Stimulated activated CD4-positive, alpha-beta T cell treated with anti-CD3 and anti-CD28 coated beads, Interleukin-1b, Interleukin-23, amount 100 ng/mL, for 48 hours (primary cell): ENCODE results near the gene TMEM272.

Source experiments
- DNase-seq: peaks from one replicate; pipeline ENCODE4 v3.0.0-alpha.2; 2020

Gene TMEM272

DNA sequence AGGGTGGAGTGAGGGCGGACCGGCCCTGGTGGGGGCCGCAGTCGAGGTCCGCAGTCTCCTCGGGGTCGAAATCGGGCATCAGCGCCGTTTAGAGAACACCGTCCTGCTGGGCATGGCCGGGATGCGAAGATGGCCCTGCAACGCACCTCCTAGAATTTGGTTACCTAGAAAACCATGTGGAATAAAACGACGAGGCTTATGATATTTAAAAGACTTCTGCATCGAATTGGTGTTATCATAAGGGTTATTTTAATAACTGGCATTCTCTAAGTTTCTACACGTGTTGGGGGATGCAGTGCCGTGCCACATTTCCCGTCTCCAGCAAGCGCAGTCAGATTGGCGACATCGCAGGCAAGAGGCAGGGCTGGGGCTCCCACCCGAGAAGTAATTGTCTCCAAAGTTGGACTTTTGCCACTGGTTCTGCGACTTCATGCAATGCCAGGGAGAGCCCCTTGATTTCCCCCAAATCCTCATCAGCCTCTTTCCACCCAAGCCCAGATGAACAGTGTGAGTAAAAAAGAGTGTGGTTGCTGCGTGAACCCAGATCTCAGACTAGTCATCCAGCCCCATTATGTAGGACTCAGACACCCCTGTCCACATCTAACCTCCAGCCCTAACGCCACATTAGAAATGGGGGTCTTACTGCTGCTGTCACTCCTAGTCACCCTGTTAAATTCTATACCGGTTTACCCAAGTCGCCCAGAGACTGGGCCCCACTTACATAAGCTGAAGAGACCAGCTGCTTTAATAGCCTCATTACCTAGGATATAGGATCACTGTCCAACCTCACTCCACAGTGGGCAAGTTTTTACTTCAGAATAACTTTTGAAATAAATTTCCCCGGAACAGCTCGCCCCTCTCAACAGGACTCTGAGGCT is 40.4 kb downstream of the TMEM272 start:
- peak; percentile 56 for DNase-seq

- peak; percentile 80 for DNase-seq
These were observed 41.3 kb downstream of the TMEM272 start, which contains the start of gene DHRS12 for GRCh38 chr13:51803422-51804294. Gene DHRS12, minus strand, starts transcription at chr13:51804163. Its CDS starts 4,504 bp downstream, at chr13:51799659.

DNA sequence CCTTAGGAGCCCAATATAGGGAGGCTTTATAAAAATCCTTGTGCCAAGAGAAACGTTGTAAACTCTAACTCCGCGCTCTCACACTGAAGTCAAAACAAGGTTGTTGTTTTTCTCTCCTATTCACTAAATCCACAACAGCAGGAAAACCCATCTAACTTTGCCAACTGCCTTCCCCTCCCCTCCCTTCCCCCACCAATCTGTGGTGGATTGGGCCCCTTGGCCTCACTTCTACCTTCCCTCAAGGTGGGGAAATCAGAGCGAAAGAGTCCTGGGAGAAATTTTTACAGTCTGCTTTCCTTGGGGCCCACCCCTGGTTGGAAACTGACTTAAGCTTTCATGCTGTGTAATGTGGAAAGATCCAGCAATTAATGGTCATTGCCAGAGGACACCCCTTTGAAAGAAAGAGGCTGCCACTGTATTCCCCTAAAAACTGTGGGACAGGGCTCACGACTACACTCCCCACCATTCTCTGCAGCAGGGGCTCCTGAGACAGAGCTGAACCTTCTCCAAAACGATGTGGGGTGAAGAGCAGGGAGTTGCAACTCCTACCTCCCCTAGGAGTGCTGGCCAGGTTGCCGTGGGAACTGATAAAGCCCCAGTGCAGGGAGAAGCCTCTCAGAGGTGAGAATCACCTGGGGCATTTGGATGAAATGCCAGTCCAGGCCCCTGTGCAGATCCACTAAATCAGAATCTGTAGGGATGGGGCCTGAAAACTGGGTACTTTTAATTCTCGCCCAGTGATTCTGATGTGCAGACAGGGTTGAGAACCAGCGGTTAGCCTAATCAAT is 42.2 kb downstream of the TMEM272 start:
- no peak for DNase-seq

DNA sequence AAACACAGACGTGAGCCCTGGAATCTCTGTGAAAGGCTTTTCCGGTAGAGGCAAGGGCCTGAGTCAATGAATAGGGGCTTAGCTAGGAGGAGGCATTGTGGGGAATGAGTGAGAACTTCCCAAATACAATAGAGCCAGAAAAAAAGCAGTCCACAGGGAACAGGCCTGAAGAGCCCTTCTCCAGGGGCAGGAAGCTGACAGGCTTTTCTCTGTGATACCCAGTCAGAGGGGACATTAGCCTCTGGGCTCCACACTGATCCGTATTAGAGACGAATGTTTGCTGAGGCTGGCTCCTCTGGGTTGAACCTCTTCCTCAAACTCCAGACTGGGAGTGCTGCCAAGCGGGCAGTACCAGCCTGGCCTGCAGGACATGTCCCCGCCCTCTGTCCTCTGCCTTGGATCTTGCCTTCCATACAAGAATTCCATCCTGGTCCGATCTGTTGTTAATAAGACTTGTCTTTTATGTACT is 43.3 kb downstream of the TMEM272 start:
- DNase-seq: no peak

DNA sequence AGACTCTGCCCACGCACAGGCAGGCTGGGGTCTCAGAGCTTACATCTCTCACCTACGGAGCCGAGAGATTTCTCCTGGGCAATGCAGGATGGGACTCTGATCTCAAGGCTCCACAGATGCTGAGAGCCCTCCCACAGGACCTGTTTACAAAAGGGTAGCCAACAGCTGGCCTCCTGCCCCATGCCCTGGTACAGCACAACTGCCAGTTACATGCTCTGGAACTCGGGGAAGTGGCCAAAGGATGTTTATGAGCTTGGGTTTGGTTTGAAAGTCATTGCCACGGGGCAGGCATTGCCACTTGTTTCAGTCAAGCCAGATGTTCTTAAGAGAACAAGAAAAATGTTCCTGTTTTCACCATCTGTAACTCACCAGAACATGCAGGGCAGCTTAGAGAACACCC is 44.5 kb downstream of the TMEM272 start:
- no peak for DNase-seq

DNA sequence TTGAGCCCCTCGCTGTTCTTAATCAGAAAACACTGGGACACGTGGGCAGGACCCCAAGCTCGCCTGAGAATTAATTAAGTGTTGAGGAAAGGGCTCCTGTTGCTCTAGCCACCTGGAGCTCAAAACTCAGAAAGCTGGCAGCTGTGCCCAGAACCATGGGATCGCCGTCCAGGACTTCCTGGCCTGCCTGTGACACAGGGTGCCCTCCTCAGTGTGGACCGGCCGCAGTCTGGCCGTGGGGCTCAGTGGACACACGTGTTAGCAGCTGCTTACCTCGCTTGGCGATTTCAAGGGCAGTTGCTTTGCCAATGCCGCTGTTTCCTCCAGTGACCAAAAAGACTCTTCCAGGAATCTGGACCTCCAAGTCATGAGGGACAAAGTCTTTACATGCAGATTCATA is 45.7 kb downstream of the TMEM272 start:
- no peak for DNase-seq

GRCh38 chr13:51797664-51798488 is 47.1 kb downstream of the TMEM272 start:
- DNase-seq: peak; percentile 66

- DNase-seq: no peak
These were observed 48.4 kb downstream of the TMEM272 start for GRCh38 chr13:51796546-51796945.

- no peak for DNase-seq
These were observed 49.6 kb downstream of the TMEM272 start for GRCh38 chr13:51795419-51795818.

- DNase-seq: no peak
These were observed 50.0 kb downstream of the TMEM272 start for GRCh38 chr13:51794964-51795363.

- peak; percentile 80 for DNase-seq
These were observed 51.3 kb downstream of the TMEM272 start for GRCh38 chr13:51793570-51794271.

- DNase-seq: no peak
These were observed 58.3 kb downstream of the TMEM272 start for GRCh38 chr13:51786425-51787265.

DNA sequence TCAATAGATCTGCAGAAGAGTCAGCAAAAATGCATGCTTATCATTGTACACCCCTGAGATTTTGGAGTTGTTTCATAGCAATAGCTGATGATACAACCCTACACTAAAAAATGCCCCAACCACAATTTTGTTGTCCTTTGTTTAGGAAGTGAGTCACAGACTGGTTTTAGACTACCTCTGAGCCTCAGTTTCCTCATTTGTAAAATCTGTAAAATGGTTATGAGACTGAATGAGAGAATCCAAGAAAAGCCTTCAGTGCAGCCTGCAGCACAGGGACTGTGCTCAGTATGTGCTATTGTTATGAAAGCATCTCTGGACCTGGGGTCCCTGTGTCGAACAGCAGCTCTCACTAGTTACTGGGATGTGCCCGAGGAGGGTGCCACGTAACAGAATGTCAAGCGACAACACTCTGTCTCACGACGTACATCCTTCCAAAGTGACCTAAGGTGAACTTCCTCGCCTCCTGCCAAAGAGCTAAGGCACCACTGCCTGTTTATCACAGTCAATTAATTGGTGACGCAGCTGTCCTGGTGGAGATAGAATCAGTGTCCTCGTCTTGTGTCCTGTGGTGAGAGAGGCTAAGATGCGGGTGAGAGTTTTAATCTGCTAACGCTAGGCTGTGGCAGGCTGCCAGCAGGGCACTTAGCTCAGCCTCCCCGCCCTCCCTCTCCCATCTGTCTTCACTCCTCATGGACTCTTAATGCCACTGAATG is 59.1 kb downstream of the TMEM272 start:
- DNase-seq: no peak

- DNase-seq: no peak
These were observed 60.9 kb downstream of the TMEM272 start for GRCh38 chr13:51784097-51784496.

DNA sequence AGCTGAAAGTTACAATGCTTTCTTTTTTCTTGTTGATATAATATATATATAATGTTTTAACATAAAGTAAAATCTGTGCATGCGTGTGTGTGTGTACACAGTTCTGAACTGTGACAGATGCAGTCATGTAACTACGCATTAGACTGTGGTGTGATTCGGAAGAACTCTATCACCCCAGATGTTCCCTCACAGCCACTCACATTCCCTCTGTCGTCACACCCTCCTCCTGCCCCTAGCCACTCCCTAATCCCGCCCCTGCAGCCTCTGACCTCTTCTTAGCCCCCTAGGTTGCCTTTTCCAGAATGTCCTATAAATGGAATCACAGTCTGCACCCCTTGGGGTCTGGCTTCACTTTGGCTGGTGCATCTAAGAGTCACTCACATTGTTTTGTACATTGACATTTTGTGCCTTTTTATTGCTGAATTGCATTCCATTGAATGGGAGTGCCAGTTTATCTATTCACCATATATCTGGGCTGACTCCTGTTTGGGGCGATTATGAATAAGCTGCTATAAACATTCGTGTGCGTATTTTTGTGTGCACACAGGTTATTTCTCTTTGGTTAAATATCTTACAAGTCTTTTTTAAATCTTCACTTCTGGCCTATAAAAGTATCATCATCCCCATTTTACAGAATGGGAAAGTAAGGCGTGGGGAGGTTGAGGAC is 61.4 kb downstream of the TMEM272 start:
- no peak for DNase-seq

DNA sequence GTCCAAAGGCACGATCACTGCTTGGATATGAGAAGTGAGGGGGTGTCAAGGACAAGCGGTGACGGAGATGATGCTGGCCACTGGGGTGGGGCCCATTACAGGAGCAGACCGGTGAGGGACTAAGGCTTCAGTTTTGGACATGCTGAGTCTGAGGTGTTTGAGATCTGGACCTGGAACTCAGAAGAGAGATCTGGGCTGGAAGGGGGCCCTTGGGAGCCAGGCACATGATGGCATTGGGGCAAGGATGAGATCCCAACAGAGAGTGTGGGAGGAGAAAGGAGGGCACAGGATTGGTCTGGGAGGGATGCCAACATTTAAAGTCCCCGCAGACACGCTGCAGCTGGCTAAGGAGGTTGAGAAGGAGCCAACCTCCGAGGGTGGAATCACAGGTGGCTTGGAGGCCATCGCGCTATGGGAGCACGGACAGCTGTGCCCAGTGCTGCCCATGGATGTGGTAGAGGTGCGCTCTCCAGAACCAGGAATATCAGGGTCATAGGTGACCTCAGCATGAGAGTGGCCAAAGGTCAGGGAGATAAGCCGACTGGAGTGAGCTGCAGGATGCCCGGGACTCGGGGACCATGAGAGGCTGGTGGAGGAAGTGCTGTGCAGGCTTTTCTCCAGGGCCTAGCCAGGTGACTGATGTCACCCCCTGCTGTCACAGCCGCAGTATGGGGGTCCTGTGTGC is 62.8 kb downstream of the TMEM272 start:
- no peak for DNase-seq

DNA sequence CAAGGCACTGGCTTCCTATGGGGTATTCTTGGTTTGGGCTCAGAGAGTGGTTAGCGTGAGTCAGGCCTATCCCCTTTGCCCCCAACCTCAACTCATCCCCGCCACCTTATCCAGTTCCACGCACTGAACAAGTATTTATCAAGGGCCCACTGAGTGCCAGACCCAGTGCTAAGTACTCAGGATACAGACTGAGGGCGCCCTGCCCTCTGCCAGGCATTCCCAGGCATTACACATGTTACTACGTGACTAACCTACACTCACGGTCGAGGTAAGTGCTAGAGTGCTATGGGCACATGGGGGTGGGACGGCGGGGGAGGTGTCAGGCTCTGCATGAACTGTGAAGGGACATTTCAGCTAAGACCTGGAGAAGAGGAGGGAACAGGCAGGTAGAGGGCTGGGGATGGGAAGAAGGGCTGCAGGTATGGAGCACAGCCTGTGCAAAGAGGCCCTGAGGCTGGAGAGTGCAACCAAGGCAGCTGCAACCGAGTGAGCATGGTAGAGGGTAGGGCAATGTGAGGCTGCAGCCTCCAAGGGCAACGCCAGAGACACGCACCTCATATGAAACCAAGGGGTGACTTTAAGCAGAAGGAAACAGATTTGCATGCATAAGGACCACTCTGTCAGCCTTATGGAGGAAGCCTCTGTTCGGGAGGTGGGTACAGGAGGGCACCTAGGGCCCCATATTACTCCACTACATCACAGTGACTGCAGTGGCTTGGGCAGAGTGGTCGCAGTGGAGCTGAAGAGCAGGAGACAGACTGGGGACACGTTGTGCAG is 63.5 kb downstream of the TMEM272 start:
- no peak for DNase-seq

DNA sequence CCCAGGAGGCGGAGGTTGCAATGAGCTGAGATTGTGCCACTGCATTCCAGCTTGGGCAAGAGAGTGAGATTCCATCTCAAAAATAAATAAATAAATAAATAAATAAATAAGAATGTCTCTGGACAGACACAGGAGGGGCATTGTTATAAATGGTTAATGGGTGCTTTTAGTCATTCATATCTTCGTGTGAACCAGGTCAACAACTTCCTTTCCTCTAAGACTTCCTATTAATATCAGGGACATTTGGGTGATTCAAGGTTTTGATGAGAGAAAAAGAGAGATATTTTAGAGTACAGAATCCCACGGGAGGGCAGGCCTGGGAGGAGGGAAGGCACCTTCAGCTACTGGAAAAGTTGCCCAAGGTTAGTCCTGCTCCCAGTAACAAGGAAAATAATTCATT is 64.9 kb downstream of the TMEM272 start:
- no peak for DNase-seq
